Smooth muscle cell (in vitro differentiated cells): ENCODE results near the gene CACHD1. TPM values are rescaled to one million over a fixed set of nuclear protein-coding genes. Genes with fewer than 3 reads are reported as not detected.

Experiments
- DNase-seq: peaks from one replicate; lab custom pipeline; 2025; ENCODE audit not compliant: unreplicated experiment; lab: John Stamatoyannopoulos, UW
- H2AFZ ChIP-seq: fragments of 200-600 bp; sonication (generic); 2 replicates; pipeline ENCODE4 v1.6.0; 2016; ENCODE audit warnings: antibody characterized with exemption, low read depth, mild to moderate bottlenecking
- H3F3A ChIP-seq: fragments of 200-600 bp; sonication (generic); 2 replicates; pipeline ENCODE4 v1.6.0; 2017; ENCODE audit warnings: antibody characterized with exemption, low read depth
- H3K27ac ChIP-seq: fragments of 200-600 bp; sonication (generic); 2 replicates; pipeline ENCODE4 v1.5.1; 2016; ENCODE audit warnings: low read depth, mild to moderate bottlenecking
- H3K27me3 ChIP-seq: fragments of 200-600 bp; sonication (generic); 2 replicates; pipeline ENCODE4 v1.6.1; 2016; ENCODE audit warnings: low read depth, mild to moderate bottlenecking
- H3K36me3 ChIP-seq: fragments of 200-600 bp; sonication (generic); 2 replicates; pipeline ENCODE4 v1.5.1; 2016; ENCODE audit warnings: low read depth
- H3K4me1 ChIP-seq: fragments of 200-600 bp; sonication (generic); 2 replicates; pipeline ENCODE4 v1.5.1; 2016; ENCODE audit warnings: low read depth
- H3K4me2 ChIP-seq: fragments of 200-600 bp; sonication (generic); 2 replicates; pipeline ENCODE4 v1.6.0; 2016; ENCODE audit warnings: mild to moderate bottlenecking
- H3K4me3 ChIP-seq: fragments of 200-600 bp; sonication (generic); 2 replicates; pipeline ENCODE4 v1.5.1; 2016; ENCODE audit warnings: mild to moderate bottlenecking
- H3K79me2 ChIP-seq: fragments of 200-600 bp; sonication (generic); 2 replicates; pipeline ENCODE4 v1.6.0; 2016; ENCODE audit warnings: low read depth, mild to moderate bottlenecking
- H3K9ac ChIP-seq: fragments of 200-600 bp; sonication (generic); 2 replicates; pipeline ENCODE4 v1.6.0; 2016; ENCODE audit warnings: low read depth
- H3K9me3 ChIP-seq: fragments of 200-600 bp; sonication (generic); replicated peaks from 2 replicates; pipeline ENCODE4 v1.5.1; 2016; ENCODE audit warnings: low read depth
- H4K20me1 ChIP-seq: fragments of 200-600 bp; sonication (generic); 2 replicates; pipeline ENCODE4 v1.6.0; 2016; ENCODE audit warnings: low read depth
- WGBS: methylation state at CpG from one replicate; pipeline ENCODE4 v1.1.7; 2016; ENCODE audit warnings: low lambda C conversion rate; 5-methylcytosine and 5-hydroxymethylcytosine counted together
- polyA plus RNA-seq: library from polyadenylated mRNA; unstranded; fragments of >200 nt; fragmentation: Nextera tagmentation; extraction: Ambion mirVana; gene quantifications from 2 replicates; pipeline ENCODE4 v1.2.1, GENCODE V29; 2016
- total RNA-seq: library from RNA; depleted of rRNA; stranded (reverse); fragments of >200 nt; gene quantifications from 2 replicates; pipeline ENCODE4 v1.2.3, GENCODE V29; 2014
- TF ChIP-seq, protein P1 (sequence below): fragments of 200-600 bp; sonication (generic); IDR thresholded peaks from 2 replicates; pipeline ENCODE4 v1.5.1; 2017; ENCODE audit warnings: borderline replicate concordance, mild to moderate bottlenecking, antibody characterized with exemption; ENCODE audit not compliant: insufficient read depth, poor library complexity, severe bottlenecking

Gene CACHD1
- total and polyA plus RNA-seq, 2 experiments from 2014 or later: 12.9 to 20.8 TPM

DNA sequence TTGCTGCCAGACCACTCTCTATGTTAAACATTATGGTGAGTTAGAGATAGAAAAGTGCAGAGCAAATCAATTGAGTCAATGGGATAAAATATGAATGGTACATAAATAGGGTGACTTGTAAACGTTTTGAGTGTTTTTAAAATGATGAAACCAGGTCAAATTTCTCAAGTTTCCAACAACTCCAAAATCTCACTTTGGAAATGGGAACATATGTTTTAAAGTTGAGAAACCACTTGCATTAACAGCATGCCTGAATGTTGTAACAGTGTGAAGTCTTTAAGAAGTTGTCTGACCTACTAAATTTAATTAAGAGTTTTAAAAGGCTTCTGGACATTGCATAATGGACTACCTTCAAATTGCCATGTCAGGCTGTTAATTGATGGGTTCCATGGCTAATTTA is 241.3 kb downstream of the CACHD1 start:
- H3K4me2 ChIP-seq: no peak overlapping the region
- H3K4me3 ChIP-seq: no peak overlapping the region
- DNase-seq: no peak
- no peaks in the 10 kb centered on the region for H3F3A ChIP-seq
- no peak overlapping the region for H2AFZ ChIP-seq
- no peaks in the 10 kb centered on the region for H3K4me1 ChIP-seq
- no peaks in the 10 kb centered on the region for H3K79me2 ChIP-seq
- no peak overlapping the region for H3K27ac ChIP-seq
- TF ChIP-seq, protein P1, sequence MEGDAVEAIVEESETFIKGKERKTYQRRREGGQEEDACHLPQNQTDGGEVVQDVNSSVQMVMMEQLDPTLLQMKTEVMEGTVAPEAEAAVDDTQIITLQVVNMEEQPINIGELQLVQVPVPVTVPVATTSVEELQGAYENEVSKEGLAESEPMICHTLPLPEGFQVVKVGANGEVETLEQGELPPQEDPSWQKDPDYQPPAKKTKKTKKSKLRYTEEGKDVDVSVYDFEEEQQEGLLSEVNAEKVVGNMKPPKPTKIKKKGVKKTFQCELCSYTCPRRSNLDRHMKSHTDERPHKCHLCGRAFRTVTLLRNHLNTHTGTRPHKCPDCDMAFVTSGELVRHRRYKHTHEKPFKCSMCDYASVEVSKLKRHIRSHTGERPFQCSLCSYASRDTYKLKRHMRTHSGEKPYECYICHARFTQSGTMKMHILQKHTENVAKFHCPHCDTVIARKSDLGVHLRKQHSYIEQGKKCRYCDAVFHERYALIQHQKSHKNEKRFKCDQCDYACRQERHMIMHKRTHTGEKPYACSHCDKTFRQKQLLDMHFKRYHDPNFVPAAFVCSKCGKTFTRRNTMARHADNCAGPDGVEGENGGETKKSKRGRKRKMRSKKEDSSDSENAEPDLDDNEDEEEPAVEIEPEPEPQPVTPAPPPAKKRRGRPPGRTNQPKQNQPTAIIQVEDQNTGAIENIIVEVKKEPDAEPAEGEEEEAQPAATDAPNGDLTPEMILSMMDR: no peak
- no peaks in the 10 kb centered on the region for H3K9me3 ChIP-seq
- no peaks in the 10 kb centered on the region for H3K27me3 ChIP-seq
- H4K20me1 ChIP-seq: no peaks in the 10 kb centered on the region
- H3K9ac ChIP-seq: no peak overlapping the region
- 47% methylated on average over 1 of the region's 1 CpG for WGBS
- H3K36me3 ChIP-seq: no peaks in the 10 kb centered on the region

DNA sequence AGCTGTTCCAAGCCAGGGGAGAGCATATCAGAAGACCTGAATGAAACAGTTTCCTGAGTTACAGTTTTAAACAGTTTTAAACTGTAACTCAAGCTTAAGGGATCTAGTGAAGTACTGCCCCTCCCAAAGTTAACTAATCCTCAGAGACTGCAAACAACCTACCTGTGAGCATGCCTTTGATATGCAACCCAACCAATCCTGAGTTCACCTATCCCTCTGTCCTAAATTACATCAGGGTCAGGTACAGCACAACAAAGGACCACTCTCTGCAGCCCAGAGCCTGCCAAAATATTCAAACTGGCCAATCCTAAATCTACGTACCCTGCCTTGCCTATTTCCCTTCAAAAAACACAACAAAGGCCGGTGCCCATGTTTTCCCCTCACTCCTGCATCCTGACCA is 242.1 kb downstream of the CACHD1 start:
- H3K4me1 ChIP-seq: no peaks in the 10 kb centered on the region
- H2AFZ ChIP-seq: no peak overlapping the region
- no peak overlapping the region for H3K9ac ChIP-seq
- no peak overlapping the region for H3K4me3 ChIP-seq
- TF ChIP-seq, protein P1: no peak
- no peaks in the 10 kb centered on the region for H3K27me3 ChIP-seq
- H3K36me3 ChIP-seq: no peaks in the 10 kb centered on the region
- no peak overlapping the region for H3K27ac ChIP-seq
- H3K9me3 ChIP-seq: no peaks in the 10 kb centered on the region
- 69% methylated on average over 2 of the region's 2 CpGs for WGBS
- no peaks in the 10 kb centered on the region for H3K79me2 ChIP-seq
- no peaks in the 10 kb centered on the region for H3F3A ChIP-seq
- no peak for DNase-seq
- no peaks in the 10 kb centered on the region for H4K20me1 ChIP-seq
- no peak overlapping the region for H3K4me2 ChIP-seq

DNA sequence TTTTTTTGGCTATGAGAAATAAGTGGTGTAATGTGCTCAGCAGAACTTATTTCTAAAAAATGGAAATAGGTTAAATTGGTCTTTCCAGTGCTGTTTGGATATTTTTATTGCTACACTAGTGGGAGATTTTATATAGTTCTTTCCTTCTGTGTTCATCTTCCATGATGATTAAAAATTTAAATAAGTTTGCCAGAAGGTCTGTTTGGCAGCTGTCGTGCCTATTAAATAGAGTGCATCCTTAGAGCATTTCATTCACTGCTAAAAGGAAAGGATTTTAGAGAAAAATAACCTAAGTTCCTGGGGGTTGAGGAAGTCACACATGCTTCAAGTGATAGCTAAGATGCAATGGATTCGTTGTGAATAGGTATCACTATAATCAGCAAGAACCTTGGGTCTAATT is 245.3 kb downstream of the CACHD1 start:
- Histone ChIP-seq H3K4me2 (no peak overlapping the region), H3K36me3 (no peaks in the 10 kb centered on the region), H3F3A (no peaks in the 10 kb centered on the region), H2AFZ (no peak overlapping the region), H3K27me3 (no peaks in the 10 kb centered on the region), H3K4me1 (no peaks in the 10 kb centered on the region), H3K79me2 (no peaks in the 10 kb centered on the region), H3K9ac (no peak overlapping the region), H3K4me3 (no peak overlapping the region), H4K20me1 (no peaks in the 10 kb centered on the region), H3K27ac (no peak overlapping the region), H3K9me3 (no peaks in the 10 kb centered on the region)
- TF ChIP-seq, protein P1: no peak
- DNase-seq: no peak
- WGBS: 90% methylated on average over 2 of the region's 2 CpGs

DNA sequence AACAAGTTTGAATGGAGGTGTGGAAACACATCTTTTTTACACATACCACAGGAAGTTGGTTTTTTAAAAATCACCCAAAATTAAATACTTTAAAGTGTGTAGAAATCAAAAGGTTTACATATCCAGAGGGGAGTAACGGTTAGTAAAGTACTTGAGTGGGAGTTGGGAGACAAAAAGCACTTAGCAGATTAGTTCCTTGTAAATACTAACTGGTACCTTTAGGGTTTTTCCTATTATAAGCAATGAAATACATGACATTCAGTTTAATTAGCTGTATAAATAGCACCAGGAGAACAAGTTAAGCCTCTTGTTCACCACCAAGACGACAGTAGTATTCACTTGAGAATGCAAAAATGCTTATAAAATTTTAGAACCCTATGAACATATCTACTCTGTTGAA is 251.2 kb downstream of the CACHD1 start:
- Histone ChIP-seq H3F3A (peaks cover 4% of the 10 kb centered on the region), H3K27me3 (no peaks in the 10 kb centered on the region), H3K9ac (no peak overlapping the region), H3K27ac (no peak overlapping the region), H4K20me1 (no peaks in the 10 kb centered on the region), H3K4me1 (no peaks in the 10 kb centered on the region), H3K4me2 (no peak overlapping the region), H3K4me3 (no peak overlapping the region), H2AFZ (no peak overlapping the region), H3K36me3 (no peaks in the 10 kb centered on the region), H3K79me2 (no peaks in the 10 kb centered on the region), H3K9me3 (no peaks in the 10 kb centered on the region)
- TF ChIP-seq, protein P1: no peak
- 64% methylated on average over 2 of the region's 2 CpGs for WGBS
- no peak for DNase-seq
